Measurements from ENCODE around the gene SPNS2.

The SPNS2 gene

DNA sequence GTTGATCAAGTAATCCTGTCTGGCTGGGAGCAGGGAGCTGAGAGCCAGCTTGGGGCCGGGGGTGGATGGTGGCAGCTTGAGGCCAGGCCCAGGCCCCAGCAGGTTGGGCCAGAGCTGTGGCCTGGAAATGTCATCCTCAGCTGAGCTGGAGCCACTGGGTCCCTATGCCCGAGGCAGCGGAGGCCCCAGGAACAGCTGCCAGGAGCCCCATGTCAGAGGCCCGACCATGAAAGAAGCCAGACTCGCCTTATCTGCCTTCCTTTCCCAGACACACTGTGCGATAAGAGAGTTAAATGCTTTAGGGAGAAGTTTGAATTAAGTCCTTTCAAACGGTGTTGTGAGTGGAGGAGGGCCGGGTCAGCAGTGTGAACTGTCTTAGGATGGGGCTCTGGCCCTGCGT lies 89.1 kb downstream of the SPNS2 start:
- H3K36me3 ChIP-seq (ENCODE audit: insufficient read depth, low read length) = no peaks in the 10 kb centered on the region
- no peaks in the 10 kb centered on the region for H3K4me1 ChIP-seq (ENCODE audit: insufficient read depth, low read length, poor library complexity, severe bottlenecking)
- TF ChIP-seq, protein P1, sequence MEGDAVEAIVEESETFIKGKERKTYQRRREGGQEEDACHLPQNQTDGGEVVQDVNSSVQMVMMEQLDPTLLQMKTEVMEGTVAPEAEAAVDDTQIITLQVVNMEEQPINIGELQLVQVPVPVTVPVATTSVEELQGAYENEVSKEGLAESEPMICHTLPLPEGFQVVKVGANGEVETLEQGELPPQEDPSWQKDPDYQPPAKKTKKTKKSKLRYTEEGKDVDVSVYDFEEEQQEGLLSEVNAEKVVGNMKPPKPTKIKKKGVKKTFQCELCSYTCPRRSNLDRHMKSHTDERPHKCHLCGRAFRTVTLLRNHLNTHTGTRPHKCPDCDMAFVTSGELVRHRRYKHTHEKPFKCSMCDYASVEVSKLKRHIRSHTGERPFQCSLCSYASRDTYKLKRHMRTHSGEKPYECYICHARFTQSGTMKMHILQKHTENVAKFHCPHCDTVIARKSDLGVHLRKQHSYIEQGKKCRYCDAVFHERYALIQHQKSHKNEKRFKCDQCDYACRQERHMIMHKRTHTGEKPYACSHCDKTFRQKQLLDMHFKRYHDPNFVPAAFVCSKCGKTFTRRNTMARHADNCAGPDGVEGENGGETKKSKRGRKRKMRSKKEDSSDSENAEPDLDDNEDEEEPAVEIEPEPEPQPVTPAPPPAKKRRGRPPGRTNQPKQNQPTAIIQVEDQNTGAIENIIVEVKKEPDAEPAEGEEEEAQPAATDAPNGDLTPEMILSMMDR (conservative IDR thresholded peaks at IDR 0.05; ENCODE audit: low read length) = no peak
- no peak for TF ChIP-seq EZH2phosphoT487 (IDR thresholded peaks at IDR 0.05; ENCODE audit: borderline replicate concordance)
- no peak overlapping the region for H3K4me3 ChIP-seq (ENCODE audit: low read length, poor library complexity, severe bottlenecking)
- H3K27me3 ChIP-seq (ENCODE audit: insufficient read depth, low read length, poor library complexity, severe bottlenecking) = no peaks in the 10 kb centered on the region
- no peaks in the 10 kb centered on the region for H3F3A ChIP-seq (ENCODE audit: low read depth)
- no peak overlapping the region for H3K9ac ChIP-seq (ENCODE audit: low read depth, low read length, poor library complexity, severe bottlenecking)
- no peaks in the 10 kb centered on the region for H3K9me3 ChIP-seq (ENCODE audit: insufficient read depth, low read depth, low read length)
- no peaks in the 10 kb centered on the region for H3K79me2 ChIP-seq (ENCODE audit: insufficient read depth, low read length)
- no peak overlapping the region for H3K4me2 ChIP-seq (ENCODE audit: low read depth, low read length, poor library complexity, severe bottlenecking)
- no peaks in the 10 kb centered on the region for H3K9me2 ChIP-seq (replicated peaks; ENCODE audit: low read depth, low read length)
- H2AFZ ChIP-seq (ENCODE audit: low read length) = no peak overlapping the region
- no peaks in the 10 kb centered on the region for H4K20me1 ChIP-seq (ENCODE audit: insufficient read depth, low read length, poor library complexity, severe bottlenecking)

DNA sequence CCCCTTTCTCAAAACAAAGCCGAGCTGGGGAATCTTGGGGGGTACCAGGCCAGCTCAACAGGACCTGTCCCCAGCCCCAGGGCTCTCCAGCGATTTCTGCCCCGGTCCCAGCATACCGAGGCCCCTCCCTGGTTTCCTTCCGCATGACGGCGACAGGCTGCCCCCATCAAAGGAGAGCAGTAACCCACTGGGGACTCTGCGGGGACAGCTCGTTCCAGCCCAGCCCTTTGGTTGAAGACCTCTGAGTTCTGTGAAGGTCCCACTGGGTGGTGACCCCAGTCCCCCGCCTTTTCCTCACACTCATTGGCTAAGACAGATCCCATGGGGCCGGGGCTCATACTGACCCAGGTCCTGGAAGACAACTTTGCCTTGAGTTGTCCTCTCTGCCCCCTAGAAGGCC lies 89.7 kb downstream of the SPNS2 start:
- H3K4me1 ChIP-seq (ENCODE audit: insufficient read depth, low read length, poor library complexity, severe bottlenecking) = no peaks in the 10 kb centered on the region
- H3K9me3 ChIP-seq (ENCODE audit: insufficient read depth, low read depth, low read length) = no peaks in the 10 kb centered on the region
- no peak overlapping the region for H3K9ac ChIP-seq (ENCODE audit: low read depth, low read length, poor library complexity, severe bottlenecking)
- no peak overlapping the region for H2AFZ ChIP-seq (ENCODE audit: low read length)
- no peak overlapping the region for H3K4me2 ChIP-seq (ENCODE audit: low read depth, low read length, poor library complexity, severe bottlenecking)
- H4K20me1 ChIP-seq (ENCODE audit: insufficient read depth, low read length, poor library complexity, severe bottlenecking) = no peaks in the 10 kb centered on the region
- H3K9me2 ChIP-seq (replicated peaks; ENCODE audit: low read depth, low read length) = no peaks in the 10 kb centered on the region
- TF ChIP-seq, protein P1 (conservative IDR thresholded peaks at IDR 0.05; ENCODE audit: low read length) = no peak
- TF ChIP-seq EZH2phosphoT487 (IDR thresholded peaks at IDR 0.05; ENCODE audit: borderline replicate concordance) = no peak
- no peaks in the 10 kb centered on the region for H3K27me3 ChIP-seq (ENCODE audit: insufficient read depth, low read length, poor library complexity, severe bottlenecking)
- H3K79me2 ChIP-seq (ENCODE audit: insufficient read depth, low read length) = no peaks in the 10 kb centered on the region
- H3K4me3 ChIP-seq (ENCODE audit: low read length, poor library complexity, severe bottlenecking) = no peak overlapping the region
- H3K36me3 ChIP-seq (ENCODE audit: insufficient read depth, low read length) = no peaks in the 10 kb centered on the region
- H3F3A ChIP-seq (ENCODE audit: low read depth) = no peaks in the 10 kb centered on the region
